Urinary bladder (tissue), 4 donors: Measurements from ENCODE around the gene DNAH1. TPM values are rescaled to one million over a fixed set of nuclear protein-coding genes. Genes with fewer than 3 reads are reported as not detected.

ENCODE experiments used
- DNase-seq: peaks from one replicate; pipeline ENCODE4 v3.0.0-alpha.2; 2015; ENCODE audit errors: extremely low spot score
- H3K27ac ChIP-seq: one replicate; pipeline ENCODE4 v1.5.1; 2013; ENCODE audit warnings: low read depth, mild to moderate bottlenecking, moderate library complexity
- H3K36me3 ChIP-seq: one replicate; pipeline ENCODE4 v1.6.1; 2013; ENCODE audit warnings: mild to moderate bottlenecking, moderate library complexity; ENCODE audit not compliant: insufficient read depth
- H3K4me1 ChIP-seq: one replicate; pipeline ENCODE4 v1.6.1; 2013; ENCODE audit warnings: mild to moderate bottlenecking, moderate library complexity; ENCODE audit not compliant: insufficient read depth
- H3K4me3 ChIP-seq: one replicate; pipeline ENCODE4 v1.5.1; 2013; ENCODE audit warnings: low read depth, low read length
- WGBS: extraction: QIAGEN DNeasy Blood & Tissue Kit; methylation state at CpG from one replicate; pipeline ENCODE4 v1.1.7; 2013; 5-methylcytosine and 5-hydroxymethylcytosine counted together
- polyA plus RNA-seq: library from polyadenylated mRNA; stranded (reverse); fragments of 200-250 nt; gene quantifications from one replicate; pipeline ENCODE4 v1.2.3, GENCODE V29; 2013
- total RNA-seq: library from RNA; depleted of rRNA; stranded (reverse); fragments of >200 nt; gene quantifications from one replicate; pipeline ENCODE4 v1.2.3, GENCODE V29; 2014
- donor health status: healthy with polysubstance abuse.
- donor health status: healthy.

Gene DNAH1
- total and polyA plus RNA-seq, 2 donors: 2.2 to 3.5 TPM

- H3K4me3 ChIP-seq: no peak overlapping the region
- no peak overlapping the region for H3K27ac ChIP-seq
- WGBS: 89% methylated on average over 9 of the region's 9 CpGs
- no peaks in the 10 kb centered on the region for H3K4me1 ChIP-seq
- no peaks in the 10 kb centered on the region for H3K36me3 ChIP-seq
- DNase-seq: no peak
Observed at GRCh38 chr3:52345521-52346109, 29.5 kb downstream of the DNAH1 start.

GRCh38 chr3:52346623-52347530 lies 30.8 kb downstream of the DNAH1 start:
- WGBS: 91% methylated on average over 16 of the region's 16 CpGs
- no peak overlapping the region for H3K27ac ChIP-seq
- H3K4me1 ChIP-seq: no peaks in the 10 kb centered on the region
- H3K4me3 ChIP-seq: no peak overlapping the region
- no peak for DNase-seq
- H3K36me3 ChIP-seq: no peaks in the 10 kb centered on the region

- H3K36me3 ChIP-seq: no peaks in the 10 kb centered on the region
- no peak overlapping the region for H3K4me3 ChIP-seq
- WGBS: 84% methylated on average over 13 of the region's 13 CpGs
- DNase-seq: no peak
- H3K4me1 ChIP-seq: no peaks in the 10 kb centered on the region
- H3K27ac ChIP-seq: no peak overlapping the region
Observed at GRCh38 chr3:52347716-52348635, 31.9 kb downstream of the DNAH1 start.

- H3K27ac ChIP-seq: no peak overlapping the region
- no peak overlapping the region for H3K4me3 ChIP-seq
- no peaks in the 10 kb centered on the region for H3K4me1 ChIP-seq
- no peak for DNase-seq
- no peaks in the 10 kb centered on the region for H3K36me3 ChIP-seq
- 93% methylated on average over 11 of the region's 11 CpGs for WGBS
Observed at GRCh38 chr3:52349131-52349530, 33.0 kb downstream of the DNAH1 start.

GRCh38 chr3:52349611-52350395 lies 33.7 kb downstream of the DNAH1 start:
- Histone ChIP-seq H3K27ac (no peak overlapping the region), H3K4me3 (no peak overlapping the region), H3K4me1 (no peaks in the 10 kb centered on the region), H3K36me3 (no peaks in the 10 kb centered on the region)
- no peak for DNase-seq
- WGBS: 88% methylated on average over 19 of the region's 19 CpGs

- Histone ChIP-seq H3K27ac (no peak overlapping the region), H3K4me1 (no peaks in the 10 kb centered on the region), H3K36me3 (no peaks in the 10 kb centered on the region), H3K4me3 (no peak overlapping the region)
- no peak for DNase-seq
- 94% methylated on average over 7 of the region's 7 CpGs for WGBS
Observed at GRCh38 chr3:52350416-52350815, 34.3 kb downstream of the DNAH1 start.

GRCh38 chr3:52350981-52351761 lies 35.1 kb downstream of the DNAH1 start:
- 94% methylated on average over 11 of the region's 11 CpGs for WGBS
- H3K4me3 ChIP-seq: no peak overlapping the region
- H3K27ac ChIP-seq: no peak overlapping the region
- H3K36me3 ChIP-seq: no peaks in the 10 kb centered on the region
- no peak for DNase-seq
- H3K4me1 ChIP-seq: no peaks in the 10 kb centered on the region

GRCh38 chr3:52351762-52352368 lies 35.7 kb downstream of the DNAH1 start:
- Histone ChIP-seq H3K4me3 (no peak overlapping the region), H3K4me1 (no peaks in the 10 kb centered on the region), H3K27ac (no peak overlapping the region), H3K36me3 (no peaks in the 10 kb centered on the region)
- DNase-seq: no peak
- 92% methylated on average over 13 of the region's 13 CpGs for WGBS

- no peak for DNase-seq
- H3K4me1 ChIP-seq: no peaks in the 10 kb centered on the region
- no peaks in the 10 kb centered on the region for H3K36me3 ChIP-seq
- H3K4me3 ChIP-seq: no peak overlapping the region
- H3K27ac ChIP-seq: no peak overlapping the region
- 94% methylated on average over 9 of the region's 9 CpGs for WGBS
Observed at GRCh38 chr3:52352566-52352965, 36.4 kb downstream of the DNAH1 start.

GRCh38 chr3:52353291-52353855 lies 37.3 kb downstream of the DNAH1 start:
- Histone ChIP-seq H3K4me3 (no peak overlapping the region), H3K36me3 (no peaks in the 10 kb centered on the region), H3K4me1 (no peaks in the 10 kb centered on the region), H3K27ac (no peak overlapping the region)
- WGBS: 93% methylated on average over 16 of the region's 16 CpGs
- no peak for DNase-seq

- WGBS: 86% methylated on average over 12 of the region's 12 CpGs
Observed at GRCh38 chr3:52354676-52355075, 38.6 kb downstream of the DNAH1 start.

GRCh38 chr3:52355526-52355925 lies 39.4 kb downstream of the DNAH1 start:
- DNase-seq: no peak
- H3K4me1 ChIP-seq: no peaks in the 10 kb centered on the region
- no peak overlapping the region for H3K4me3 ChIP-seq
- no peaks in the 10 kb centered on the region for H3K36me3 ChIP-seq
- H3K27ac ChIP-seq: no peak overlapping the region
- WGBS: 87% methylated on average over 11 of the region's 11 CpGs

More at GRCh38 chr3:52354676-52355075, 38.6 kb downstream of the DNAH1 start:
- no peak for DNase-seq
- Histone ChIP-seq H3K27ac (no peak overlapping the region), H3K4me1 (no peaks in the 10 kb centered on the region), H3K36me3 (no peaks in the 10 kb centered on the region), H3K4me3 (no peak overlapping the region)
